Pancreas (tissue), 10 donors: ENCODE data around the gene CPS1. TPM values are rescaled to one million over a fixed set of nuclear protein-coding genes. Genes with fewer than 3 reads are reported as not detected.
A peak's percentile ranks its signal among the peaks of the same experiment; 100 is the strongest.

ENCODE experiments used
- ATAC-seq, 4 donors: fragments of 200-7000 bp; cut with Tn5 transposase; one replicate each; pipeline versions ENCODE4 v1.8.0 to v1.9.1; 2020; ENCODE audit warnings: mild to moderate bottlenecking in 4 of 4, moderate library complexity in 4 of 4
- DNase-seq, 6 donors: peaks; one replicate each; pipeline ENCODE4 v3.0.0-alpha.2; 2020
- FAIRE-seq: peaks from 2 replicates; lab custom pipeline; 2012; peaks lifted over from hg19 to GRCh38; lab: Jason Lieb, UNC
- H3K27ac ChIP-seq, 4 donors: fragments of 200-600 bp; sonication (generic); 1 replicate in 3 of 4; 2 replicates in 1 of 4; pipeline versions ENCODE4 v1.5.0 to v1.8.0; 2020
- H3K27me3 ChIP-seq, 4 donors: fragments of 200-600 bp; one replicate each; pipeline ENCODE4 v1.8.0; 2021
- H3K36me3 ChIP-seq, 3 donors: fragments of 200-600 bp; sonication (generic) in 1 of 3; one replicate each; pipeline versions ENCODE4 v1.5.0 to v1.8.0; 2020 to 2021
- H3K4me1 ChIP-seq, 3 donors: fragments of 200-600 bp; one replicate each; pipeline ENCODE4 v1.8.0; 2021
- H3K4me3 ChIP-seq, 4 donors: fragments of 200-600 bp; sonication (generic) in 2 of 4; one replicate each; pipeline versions ENCODE4 v1.5.0 to v1.8.0; 2020 to 2021
- H3K9me3 ChIP-seq, 4 donors: fragments of 200-600 bp; one replicate each; pipeline ENCODE4 v1.8.0; 2021
- WGBS, 2 donors: extraction: QIAGEN DNeasy Blood & Tissue Kit; methylation state at CpG; one replicate each; pipeline ENCODE4 v1.1.7; 2013; 5-methylcytosine and 5-hydroxymethylcytosine counted together
- intact Hi-C, 3 donors: fragments of 100-400 bp; cut with DNase I; formaldehyde crosslinking; loops; one replicate each; pipeline versions ENCODE4 v1.11.1 to v1.14.2; 2022
- polyA plus RNA-seq, 2 donors: library from polyadenylated mRNA; stranded (reverse); fragments of 200-250 nt; gene quantifications; one replicate each; pipeline ENCODE4 v1.2.3, GENCODE V29; 2013
- total RNA-seq, 6 donors: library from RNA; stranded (reverse); fragmentation: NEBNext Ultra II Directional in 4 of 6; extraction: Animal tissue kit (Norgen Biotek cat#: 25700) in 4 of 6; gene quantifications; one replicate each; pipeline versions ENCODE4 v1.2.1 to v1.2.4, GENCODE V29; 2021 to 2023
- TF ChIP-seq, protein P1 (sequence below), 4 donors: fragments of 200-600 bp; sonication (generic) in 3 of 4; IDR thresholded peaks; one replicate each; pipeline versions ENCODE4 v1.5.0 to v1.8.0; 2021; ENCODE audit warnings: antibody characterized with exemption in 4 of 4
- donor health status: healthy with polysubstance abuse.
- donor health status: DM: no; HTN: no; CAD: no; lungs with moderate emphysema.
- donor health status: DM: no; HTN: no; CAD: no.
- donor health status: control.
- donor health status: control.
- donor health status: Bipolar disorder and iron deficiency.
- donor health status: DM: yes; HTN: yes; CAD: no.
- donor health status: DM: no; HTN: no; CAD: no.
- donor health status: DM: no; HTN: no; CAD: no.
- donor health status: DM: yes; HTN: yes; CAD: no.

The CPS1 gene
- total and polyA plus RNA-seq, 8 donors: 0.23 to 2.0 (median 1.1) TPM

- TF ChIP-seq, protein P1, sequence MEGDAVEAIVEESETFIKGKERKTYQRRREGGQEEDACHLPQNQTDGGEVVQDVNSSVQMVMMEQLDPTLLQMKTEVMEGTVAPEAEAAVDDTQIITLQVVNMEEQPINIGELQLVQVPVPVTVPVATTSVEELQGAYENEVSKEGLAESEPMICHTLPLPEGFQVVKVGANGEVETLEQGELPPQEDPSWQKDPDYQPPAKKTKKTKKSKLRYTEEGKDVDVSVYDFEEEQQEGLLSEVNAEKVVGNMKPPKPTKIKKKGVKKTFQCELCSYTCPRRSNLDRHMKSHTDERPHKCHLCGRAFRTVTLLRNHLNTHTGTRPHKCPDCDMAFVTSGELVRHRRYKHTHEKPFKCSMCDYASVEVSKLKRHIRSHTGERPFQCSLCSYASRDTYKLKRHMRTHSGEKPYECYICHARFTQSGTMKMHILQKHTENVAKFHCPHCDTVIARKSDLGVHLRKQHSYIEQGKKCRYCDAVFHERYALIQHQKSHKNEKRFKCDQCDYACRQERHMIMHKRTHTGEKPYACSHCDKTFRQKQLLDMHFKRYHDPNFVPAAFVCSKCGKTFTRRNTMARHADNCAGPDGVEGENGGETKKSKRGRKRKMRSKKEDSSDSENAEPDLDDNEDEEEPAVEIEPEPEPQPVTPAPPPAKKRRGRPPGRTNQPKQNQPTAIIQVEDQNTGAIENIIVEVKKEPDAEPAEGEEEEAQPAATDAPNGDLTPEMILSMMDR (IDR thresholded peaks at IDR 0.05): no peak
- Histone ChIP-seq H3K4me3 (no peak overlapping the region), H3K4me1 (no peaks in the 10 kb centered on the region), H3K27me3 (no peaks in the 10 kb centered on the region), H3K27ac (no peak overlapping the region), H3K36me3 (no peaks in the 10 kb centered on the region), H3K9me3 (no peaks in the 10 kb centered on the region)
- ATAC-seq (no peak), DNase-seq (no peak), FAIRE-seq (no peak)
- WGBS, 2 donors: 34 to 57% methylated on average over 2 of the region's 2 CpGs
- intact Hi-C loops: no loop called here
These were observed 156.7 kb downstream of the CPS1 start for GRCh38 chr2:210713122-210713521.

GRCh38 chr2:210715560-210716082 lies 159.2 kb downstream of the CPS1 start:
- intact Hi-C loops: no loop called here
- DNase-seq (no peak), FAIRE-seq (no peak), ATAC-seq (peak in 2 of 4 donors; percentile 65 to 74)
- Histone ChIP-seq H3K27ac (peak overlapping the region in 2 of 4 donors; percentile 10 to 24), H3K9me3 (no peaks in the 10 kb centered on the region), H3K4me3 (no peak overlapping the region), H3K36me3 (no peaks in the 10 kb centered on the region), H3K27me3 (no peaks in the 10 kb centered on the region), H3K4me1 (no peaks in the 10 kb centered on the region)
- WGBS, 2 donors: 19% methylated on average over 5 of the region's 5 CpGs
- TF ChIP-seq, protein P1 (IDR thresholded peaks at IDR 0.05): no peak

- TF ChIP-seq, protein P1 (IDR thresholded peaks at IDR 0.05): no peak
- intact Hi-C loops: no loop called here
- 38 to 53% methylated on average over 3 of the region's 3 CpGs for WGBS, 2 donors
- Histone ChIP-seq H3K27ac (no peak overlapping the region), H3K36me3 (no peaks in the 10 kb centered on the region), H3K27me3 (no peaks in the 10 kb centered on the region), H3K9me3 (no peaks in the 10 kb centered on the region), H3K4me3 (no peak overlapping the region), H3K4me1 (no peaks in the 10 kb centered on the region)
- ATAC-seq: no peak
- no peak for DNase-seq
- FAIRE-seq: no peak
These were observed 162.1 kb downstream of the CPS1 start for GRCh38 chr2:210718503-210718902.

DNA sequence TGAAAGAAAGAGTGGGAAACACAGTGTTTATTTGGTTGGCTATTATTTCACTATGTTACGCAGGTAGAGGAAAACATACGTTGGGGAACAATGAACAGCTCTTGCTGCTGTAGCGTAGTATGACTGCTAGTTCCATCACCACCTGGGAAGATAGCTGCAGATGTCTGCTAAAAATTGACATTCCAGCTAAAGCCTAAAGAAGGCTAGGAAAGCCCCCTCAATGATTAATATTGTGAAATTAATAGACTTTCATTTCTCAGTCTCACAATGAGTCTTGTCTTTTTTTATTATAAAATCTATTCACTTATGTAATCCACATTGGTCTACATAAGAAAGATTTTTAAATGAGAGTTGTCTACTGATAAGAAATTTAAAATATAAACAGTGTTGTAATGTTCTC lies 165.7 kb downstream of the CPS1 start:
- Histone ChIP-seq H3K36me3 (no peaks in the 10 kb centered on the region), H3K4me3 (no peak overlapping the region), H3K4me1 (no peaks in the 10 kb centered on the region), H3K27ac (no peak overlapping the region), H3K9me3 (no peaks in the 10 kb centered on the region), H3K27me3 (no peaks in the 10 kb centered on the region)
- WGBS, 2 donors: 81 to 98% methylated on average over 3 of the region's 3 CpGs
- DNase-seq (no peak), FAIRE-seq (no peak), ATAC-seq (no peak)
- intact Hi-C loops: no loop called here
- TF ChIP-seq, protein P1 (IDR thresholded peaks at IDR 0.05): no peak

DNA sequence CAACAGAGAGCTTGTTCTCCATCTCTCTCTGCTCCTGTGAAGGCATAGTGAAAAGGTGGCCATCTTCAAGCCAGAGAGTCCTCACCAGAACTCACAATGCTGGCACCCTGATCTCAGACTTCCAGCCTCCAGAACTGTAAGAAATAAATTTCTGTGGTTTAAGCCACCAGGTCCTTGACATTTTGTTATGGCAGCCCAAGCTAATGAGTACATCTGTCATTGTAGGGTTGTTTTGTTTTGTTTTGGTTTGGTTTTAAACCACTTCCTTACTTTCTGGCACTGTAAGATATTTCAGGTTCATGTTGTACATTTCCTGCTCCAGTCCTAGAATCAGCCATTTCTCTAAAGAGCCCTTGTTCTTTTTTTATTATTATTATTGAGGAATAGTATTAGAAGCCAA lies 171.2 kb downstream of the CPS1 start:
- no peaks in the 10 kb centered on the region for H3K36me3 ChIP-seq
- no peak overlapping the region for H3K4me3 ChIP-seq
- TF ChIP-seq, protein P1 (IDR thresholded peaks at IDR 0.05): no peak
- no peak overlapping the region for H3K27ac ChIP-seq
- intact Hi-C loops: no loop called here
- no peaks in the 10 kb centered on the region for H3K9me3 ChIP-seq
- peaks cover 0 to under 1% (median 0%) of the 10 kb centered on the region in 3 donors for H3K4me1 ChIP-seq
- ATAC-seq (no peak), DNase-seq (no peak), FAIRE-seq (no peak)
- H3K27me3 ChIP-seq: no peaks in the 10 kb centered on the region

Other genes starting within 250 kb of the CPS1 start
- not detected for gene MYL1, start 241.4 kb upstream of the CPS1 start, total RNA-seq
- 1 to 10 TPM in 1 of 2 donors, not detected in 1; 1.2 TPM for gene MYL1, start 241.4 kb upstream of the CPS1 start, polyA plus RNA-seq
- 10 to 100 TPM; 16.0 to 25.0 (median 19.7) TPM for gene LANCL1, start 79.8 kb upstream of the CPS1 start, total RNA-seq
- 10 to 100 TPM in 1 of 2 donors, 1 to 10 TPM in 1; 6.0 to 12.4 TPM for gene LANCL1, start 79.8 kb upstream of the CPS1 start, polyA plus RNA-seq